K562 (cell line): ENCODE measurements around the gene ST3GAL3. TPM values are rescaled to one million over a fixed set of nuclear protein-coding genes. Genes with fewer than 3 reads are reported as not detected.

Experiments
- AFF1 ChIP-seq, 2 experiments: fragments of 450-650 bp; IDR thresholded peaks; 2 replicates each; pipeline ENCODE4 v1.6.1; 2018; ENCODE audit warnings: mild to moderate bottlenecking in 2 of 2, low read depth in 1 of 2; ENCODE audit not compliant: partially characterized antibody in 2 of 2
- ARHGAP35 ChIP-seq: fragments of 450-650 bp; IDR thresholded peaks from 2 replicates; pipeline ENCODE4 v1.6.1; 2018; ENCODE audit not compliant: partially characterized antibody
- DPF2 ChIP-seq: fragments of 450-650 bp; IDR thresholded peaks from 2 replicates; pipeline ENCODE4 v1.6.1; 2016
- FIP1L1 ChIP-seq: fragments of 200-400 bp; formaldehyde crosslinking; IDR thresholded peaks from 2 replicates; pipeline ENCODE4 v1.6.1; 2018; ENCODE audit warnings: mild to moderate bottlenecking, low read depth, low read length; ENCODE audit not compliant: poor library complexity, severe bottlenecking
- JUNB ChIP-seq: fragments of 450-650 bp; formaldehyde crosslinking; conservative IDR thresholded peaks from 2 replicates; pipeline ENCODE4 v1.4.0; 2020; ENCODE audit warnings: mild to moderate bottlenecking
- NFRKB ChIP-seq: fragments of 450-650 bp; IDR thresholded peaks from 2 replicates; pipeline ENCODE4 v1.6.1; 2016; ENCODE audit warnings: low read depth
- NONO ChIP-seq, 2 experiments: fragments of 200-400 bp in 1 of 2; fragments of 450-650 bp in 1 of 2; formaldehyde crosslinking in 1 of 2; IDR thresholded peaks; 2 replicates each; pipeline ENCODE4 v1.6.1; 2017; ENCODE audit warnings: low read depth in 2 of 2, mild to moderate bottlenecking in 2 of 2, moderate library complexity in 2 of 2, low read length in 1 of 2
- NR2C2 ChIP-seq, 2 experiments: fragments of 200-800 bp in 1 of 2; sonication (Bioruptor generic) in 1 of 2; sonication (generic) in 1 of 2; formaldehyde crosslinking in 1 of 2; IDR thresholded peaks; 2 replicates each; pipeline versions ENCODE4 v1.6.1 to v1.8.0; 2016 to 2022; ENCODE audit warnings: mild to moderate bottlenecking in 1 of 2, missing compliant biosample characterization in 1 of 2, missing genetic modification characterization in 1 of 2, missing genetic modification reagents in 1 of 2
- RBM17 ChIP-seq: fragments of 200-400 bp; formaldehyde crosslinking; IDR thresholded peaks from 2 replicates; pipeline ENCODE4 v1.6.1; 2017; ENCODE audit warnings: low read depth, mild to moderate bottlenecking, low read length, borderline replicate concordance
- SRSF7 ChIP-seq: fragments of 200-400 bp; formaldehyde crosslinking; optimal IDR thresholded peaks from 2 replicates; pipeline ENCODE3; 2017; ENCODE audit warnings: mild to moderate bottlenecking, low read depth, low read length
- TAL1 ChIP-seq: fragments of 450-650 bp; IDR thresholded peaks from 2 replicates; pipeline ENCODE4 v1.6.1; 2016; ENCODE audit warnings: mild to moderate bottlenecking
- ZBTB49 ChIP-seq: sonication (generic); formaldehyde crosslinking; IDR thresholded peaks from 2 replicates; pipeline ENCODE4 v1.8.0; 2022; ENCODE audit warnings: missing genetic modification reagents, mild to moderate bottlenecking, borderline replicate concordance
- ZFP1 ChIP-seq: fragments of 450-650 bp; formaldehyde crosslinking; IDR thresholded peaks from 2 replicates; pipeline ENCODE4 v1.4.0; 2020; ENCODE audit warnings: mild to moderate bottlenecking, mixed read lengths
- ZNF239 ChIP-seq: fragments of 250-450 bp; sonication (Bioruptor Pico); IDR thresholded peaks from 2 replicates; pipeline ENCODE4 v1.4.0; 2020; ENCODE audit warnings: mild to moderate bottlenecking
- ZNF277 ChIP-seq: fragments of 250-450 bp; sonication (Bioruptor Pico); IDR thresholded peaks from 2 replicates; pipeline ENCODE4 v1.8.0; 2022; ENCODE audit warnings: inconsistent platforms, mild to moderate bottlenecking, moderate library complexity, borderline replicate concordance
- ZNF398 ChIP-seq: fragments of 250-450 bp; sonication (Bioruptor Pico); IDR thresholded peaks from 2 replicates; pipeline ENCODE4 v1.8.0; 2021; ENCODE audit warnings: moderate library complexity, mild to moderate bottlenecking, inconsistent platforms
- ZNF717 ChIP-seq: fragments of 250-450 bp; sonication (Bioruptor Pico); IDR thresholded peaks from 2 replicates; pipeline ENCODE4 v1.5.0; 2021
- polyA plus RNA-seq, 8 experiments: library from polyadenylated mRNA; depleted of rRNA in 4 of 8; stranded (reverse) in 5 of 8; unstranded in 3 of 8; fragments of >200 nt; fragmentation: Nextera tagmentation in 2 of 8; fragmentation: Illumina TruSeq in 1 of 8; extraction: Ambion mirVana in 2 of 8; extraction: Trizol in 1 of 8; gene quantifications; 2 replicates each; pipeline versions ENCODE4 v1.2.1 to v1.2.3, GENCODE V29; 2011 to 2014; ENCODE audit warnings: inconsistent platforms in 1 of 8, missing spikeins in 1 of 8
- total RNA-seq, 7 experiments: library from RNA; depleted of rRNA in 6 of 7; stranded (reverse); fragments of >200 nt in 6 of 7; fragmentation: Illumina TruSeq in 2 of 7; extraction: Trizol in 2 of 7; gene quantifications; 2 replicates each; pipeline versions ENCODE4 v1.2.1 to v1.2.3, GENCODE V29; 2011 to 2021; ENCODE audit warnings: low replicate concordance in 1 of 7

ST3GAL3 gene
- total and polyA plus RNA-seq, 9 of the 15 experiments (the other 6 are each of a cell fraction or from before 2014, with no cell fraction given): 1.2 to 18.9 (median 11.0) TPM

- TF ChIP-seq ZBTB49 (CRISPR knock-in tag): no peak
- no peak for TF ChIP-seq ZNF239 (CRISPR knock-in tag)
- TF ChIP-seq NR2C2 (CRISPR knock-in tag; IDR thresholded peaks at IDR 0.05): peak; percentile 80
- peak; percentile 93 for TF ChIP-seq NR2C2 (tag; IDR thresholded peaks at IDR 0.05)
- TF ChIP-seq NONO (IDR thresholded peaks at IDR 0.05; ENCODE audit: low read depth in 2 of 2, low read length in 1 of 2): peak in 1 of 2 experiments; percentile 85; a peak in 3 of 4 replicates
- no peak for TF ChIP-seq ZNF717 (CRISPR knock-in tag)
- no peak for TF ChIP-seq ZNF398 (CRISPR knock-in tag)
- peak; percentile 91 to 96 for TF ChIP-seq AFF1 (IDR thresholded peaks at IDR 0.05; ENCODE audit: low read depth in 1 of 2, partially characterized antibody in 2 of 2)
- TF ChIP-seq ZNF277 (CRISPR knock-in tag): no peak
- no peak for TF ChIP-seq NFRKB
- peak; percentile 52 for TF ChIP-seq TAL1
- TF ChIP-seq FIP1L1: peak; percentile 100
- no peak for TF ChIP-seq RBM17
- no peak for TF ChIP-seq ARHGAP35
- TF ChIP-seq DPF2: peak; percentile 21
- no peak for TF ChIP-seq JUNB (CRISPR knock-in tag)
- no peak for TF ChIP-seq ZFP1 (CRISPR knock-in tag)
- no peak for TF ChIP-seq SRSF7
Measured at GRCh38 chr1:43946236-43947060, 239.1 kb downstream of the ST3GAL3 start, which contains the start of gene IPO13 (continued).
